Esophagus squamous epithelium (tissue), 5 donors: ENCODE measurements around the gene GRIK4. TPM values are rescaled to one million over a fixed set of nuclear protein-coding genes. Genes with fewer than 3 reads are reported as not detected.

Experiments
- DNase-seq: peaks from one replicate; lab custom pipeline; 2025; lab: John Stamatoyannopoulos, UW
- H3K27ac ChIP-seq, 4 donors: fragments of 200-600 bp; sonication (generic); one replicate each; pipeline ENCODE4 v1.5.1; 2016 to 2019; ENCODE audit warnings: mild to moderate bottlenecking in 1 of 4
- H3K27me3 ChIP-seq, 4 donors: fragments of 200-600 bp; sonication (generic); 1 replicate in 3 of 4; 2 replicates in 1 of 4; pipeline versions ENCODE4 v1.5.1 to v1.6.0; 2017 to 2021; ENCODE audit warnings: antibody characterized with exemption in 1 of 4
- H3K36me3 ChIP-seq, 3 donors: fragments of 200-600 bp; sonication (generic); one replicate each; pipeline ENCODE4 v1.5.1; 2016 to 2019
- H3K4me1 ChIP-seq, 3 donors: fragments of 200-600 bp; sonication (generic); one replicate each; pipeline ENCODE4 v1.5.1; 2017 to 2019
- H3K4me3 ChIP-seq, 4 donors: fragments of 200-600 bp; sonication (generic); 1 replicate in 3 of 4; 2 replicates in 1 of 4; pipeline ENCODE4 v1.5.1; 2016 to 2019; ENCODE audit warnings: mild to moderate bottlenecking in 2 of 4, moderate library complexity in 1 of 4
- H3K9me3 ChIP-seq, 3 donors: fragments of 200-600 bp; sonication (generic); one replicate each; pipeline ENCODE4 v1.5.1; 2016 to 2019
- POLR2A ChIP-seq, 4 donors: fragments of 450-650 bp; IDR thresholded peaks; one replicate each; pipeline ENCODE4 v1.6.1; 2017; ENCODE audit warnings: antibody characterized with exemption in 4 of 4, mild to moderate bottlenecking in 4 of 4, moderate library complexity in 3 of 4
- WGBS, 2 donors: methylation state at CpG; one replicate each; pipeline ENCODE4 v1.1.5; 2018; 5-methylcytosine and 5-hydroxymethylcytosine counted together
- intact Hi-C: fragments of 100-400 bp; cut with DNase I; formaldehyde crosslinking; loops from one replicate; pipeline ENCODE4 v1.15.0; 2022
- total RNA-seq, 4 donors: library from RNA; depleted of rRNA; stranded (reverse); fragments of >200 nt; gene quantifications; one replicate each; pipeline ENCODE4 v1.1.0, GENCODE V29; 2016
- TF ChIP-seq, protein P1 (sequence below), 6 experiments: fragments of 450-650 bp in 4 of 6; fragments of 200-600 bp in 2 of 6; sonication (generic) in 2 of 6; IDR thresholded peaks; one replicate each; pipeline ENCODE4 v1.5.1; 2016 to 2019; ENCODE audit warnings: antibody characterized with exemption in 6 of 6, mild to moderate bottlenecking in 4 of 6, moderate library complexity in 4 of 6
- donor health status: DM: yes; HTN: yes; CAD: no.

The GRIK4 gene
- total RNA-seq, 4 donors from 2014 or later, result 0.15 to 0.19 TPM; not detected in 2

DNA sequence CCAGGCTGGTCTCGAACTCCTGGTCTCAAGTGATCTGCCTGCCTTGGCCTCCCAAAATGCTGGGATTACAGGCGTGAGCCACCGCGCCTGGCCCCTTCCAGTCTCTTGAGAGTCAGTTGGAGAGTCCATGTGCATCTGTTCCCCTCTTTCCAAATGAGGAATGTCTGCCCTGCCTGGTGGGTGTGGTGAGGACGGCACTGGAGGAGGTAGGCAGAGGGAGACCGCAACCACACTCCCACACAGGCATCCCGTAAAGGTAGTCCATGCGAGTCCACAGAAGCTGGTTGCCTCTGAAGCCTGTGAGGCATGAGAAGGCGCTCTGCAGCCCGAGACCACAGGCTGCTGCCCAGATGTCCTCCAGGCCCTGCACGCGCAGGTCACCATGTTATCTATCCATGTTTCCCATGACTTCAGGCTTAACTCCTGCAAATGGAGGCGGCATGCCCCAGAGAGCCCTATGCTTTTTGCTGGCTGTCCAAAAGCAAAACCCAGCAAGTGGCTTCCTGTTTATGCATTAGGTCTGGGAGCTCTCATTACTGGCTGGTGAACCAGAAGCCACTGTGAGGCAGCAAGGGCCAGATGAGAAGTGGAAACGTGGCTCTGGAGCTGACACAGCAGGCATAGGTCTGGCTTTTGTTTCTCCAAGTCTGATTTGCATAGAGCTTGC lies 43.4 kb downstream of the GRIK4 start:
- DNase-seq, result no peak
- Histone ChIP-seq H3K4me3 (no peak overlapping the region), H3K4me1 (no peaks in the 10 kb centered on the region), H3K9me3 (no peaks in the 10 kb centered on the region), H3K27me3 (peaks cover 0 to 1% (median 0%) of the 10 kb centered on the region in 4 donors), H3K36me3 (no peaks in the 10 kb centered on the region), H3K27ac (no peak overlapping the region)
- intact Hi-C loops, result no loop called here
- WGBS, 2 donors, result 54 to 89% methylated on average over 3 to 9 of the region's 14 CpGs
- TF ChIP-seq POLR2A (IDR thresholded peaks at IDR 0.05), result no peak
- TF ChIP-seq, protein P1, sequence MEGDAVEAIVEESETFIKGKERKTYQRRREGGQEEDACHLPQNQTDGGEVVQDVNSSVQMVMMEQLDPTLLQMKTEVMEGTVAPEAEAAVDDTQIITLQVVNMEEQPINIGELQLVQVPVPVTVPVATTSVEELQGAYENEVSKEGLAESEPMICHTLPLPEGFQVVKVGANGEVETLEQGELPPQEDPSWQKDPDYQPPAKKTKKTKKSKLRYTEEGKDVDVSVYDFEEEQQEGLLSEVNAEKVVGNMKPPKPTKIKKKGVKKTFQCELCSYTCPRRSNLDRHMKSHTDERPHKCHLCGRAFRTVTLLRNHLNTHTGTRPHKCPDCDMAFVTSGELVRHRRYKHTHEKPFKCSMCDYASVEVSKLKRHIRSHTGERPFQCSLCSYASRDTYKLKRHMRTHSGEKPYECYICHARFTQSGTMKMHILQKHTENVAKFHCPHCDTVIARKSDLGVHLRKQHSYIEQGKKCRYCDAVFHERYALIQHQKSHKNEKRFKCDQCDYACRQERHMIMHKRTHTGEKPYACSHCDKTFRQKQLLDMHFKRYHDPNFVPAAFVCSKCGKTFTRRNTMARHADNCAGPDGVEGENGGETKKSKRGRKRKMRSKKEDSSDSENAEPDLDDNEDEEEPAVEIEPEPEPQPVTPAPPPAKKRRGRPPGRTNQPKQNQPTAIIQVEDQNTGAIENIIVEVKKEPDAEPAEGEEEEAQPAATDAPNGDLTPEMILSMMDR (IDR thresholded peaks at IDR 0.05), result no peak

DNA sequence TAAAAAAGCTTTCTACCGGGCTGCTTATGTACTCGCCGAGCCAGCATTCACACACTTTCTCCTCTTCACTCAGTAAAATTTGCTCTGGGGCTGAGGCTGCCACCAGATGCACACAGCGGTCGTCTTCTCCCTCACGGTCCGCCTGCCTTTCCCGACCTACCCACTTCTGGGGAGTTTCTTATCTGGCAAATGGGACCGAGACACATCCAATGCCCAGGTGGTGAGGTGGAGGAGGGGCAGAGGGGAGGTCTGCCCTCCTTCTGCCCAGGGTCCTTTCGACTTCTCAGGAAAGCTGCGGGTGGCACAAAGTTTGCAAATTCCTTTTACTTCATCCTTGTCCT lies 43.9 kb downstream of the GRIK4 start:
- Histone ChIP-seq H3K9me3 (no peaks in the 10 kb centered on the region), H3K4me3 (no peak overlapping the region), H3K27me3 (no peaks in the 10 kb centered on the region), H3K4me1 (no peaks in the 10 kb centered on the region), H3K27ac (no peak overlapping the region), H3K36me3 (no peaks in the 10 kb centered on the region)
- intact Hi-C loops, result no loop called here
- 75 to 85% methylated on average over 11 of the region's 11 CpGs for WGBS, 2 donors
- DNase-seq, result no peak
- TF ChIP-seq POLR2A (IDR thresholded peaks at IDR 0.05), result no peak
- TF ChIP-seq, protein P1 (IDR thresholded peaks at IDR 0.05), result no peak

DNA sequence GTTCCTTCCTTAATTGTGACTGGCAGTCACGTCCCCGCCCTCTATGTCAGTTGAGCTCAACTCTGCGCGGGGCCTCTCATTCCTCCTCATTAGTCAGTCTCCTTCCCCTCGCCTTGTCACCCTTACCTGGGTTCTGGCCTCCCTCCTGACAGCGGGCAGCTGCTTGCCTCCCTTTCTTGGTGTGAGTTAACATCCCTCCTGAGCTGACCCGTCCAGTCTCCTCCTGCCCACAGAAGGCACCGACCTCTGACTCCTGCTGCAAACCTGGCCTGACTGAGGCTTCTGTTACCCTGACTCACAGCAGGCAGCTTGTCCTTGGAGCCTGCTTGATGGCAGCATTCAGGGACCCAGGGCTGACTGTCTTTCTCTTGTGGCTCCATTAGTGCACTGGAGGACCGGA lies 45.2 kb downstream of the GRIK4 start:
- no peak for DNase-seq
- Histone ChIP-seq H3K9me3 (no peaks in the 10 kb centered on the region), H3K36me3 (no peaks in the 10 kb centered on the region), H3K4me1 (no peaks in the 10 kb centered on the region), H3K4me3 (no peak overlapping the region), H3K27ac (no peak overlapping the region), H3K27me3 (peaks cover 0 to 7% (median 0%) of the 10 kb centered on the region in 4 donors)
- WGBS, 2 donors, result 83 to 87% methylated on average over 9 of the region's 9 CpGs
- TF ChIP-seq, protein P1 (IDR thresholded peaks at IDR 0.05), result no peak
- no peak for TF ChIP-seq POLR2A (IDR thresholded peaks at IDR 0.05)
- intact Hi-C loops, result no loop called here

DNA sequence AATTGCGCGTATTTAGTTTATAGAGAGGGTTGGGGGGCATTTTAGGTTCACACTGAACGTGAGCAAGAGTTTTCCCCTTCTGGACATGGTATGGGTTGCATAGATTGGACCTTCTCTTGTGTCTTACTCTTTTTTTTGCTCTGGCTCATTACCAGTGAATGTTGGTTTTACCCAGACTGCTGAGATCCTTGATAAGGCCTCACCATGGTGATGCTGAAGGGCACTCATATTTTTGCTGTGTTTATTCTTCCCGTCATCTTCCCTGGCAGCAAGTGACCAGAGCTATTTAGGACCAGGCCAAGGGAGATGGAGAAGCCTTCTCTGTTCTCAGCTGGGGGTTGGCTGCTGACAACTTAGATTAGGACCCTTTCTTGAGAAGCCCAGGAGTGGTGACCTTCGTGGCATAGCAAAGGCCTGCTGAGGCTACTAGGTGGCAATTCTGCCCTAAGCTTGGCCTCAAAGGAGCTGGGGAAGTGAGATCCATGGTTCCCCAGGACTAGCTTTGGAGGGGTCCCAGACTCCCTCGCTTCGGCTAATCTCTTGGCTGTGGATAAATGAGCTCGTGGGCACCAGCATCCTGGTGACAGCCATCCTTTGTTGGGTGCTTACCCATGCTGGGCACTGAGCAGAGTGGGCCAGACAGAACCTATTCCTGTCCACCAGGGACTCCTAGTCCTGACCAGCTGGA lies 47.3 kb downstream of the GRIK4 start:
- Histone ChIP-seq H3K27me3 (peaks cover 0 to 28% (median 2%) of the 10 kb centered on the region in 4 donors), H3K4me3 (no peak overlapping the region), H3K4me1 (peaks cover 0 to 5% (median under 1%) of the 10 kb centered on the region in 3 donors), H3K9me3 (no peaks in the 10 kb centered on the region), H3K36me3 (no peaks in the 10 kb centered on the region), H3K27ac (no peak overlapping the region)
- no peak for DNase-seq
- intact Hi-C loops, result no loop called here
- WGBS, 2 donors, result 76 to 81% methylated on average over 5 to 6 of the region's 8 CpGs
- TF ChIP-seq, protein P1 (IDR thresholded peaks at IDR 0.05), result no peak
- no peak for TF ChIP-seq POLR2A (IDR thresholded peaks at IDR 0.05)

DNA sequence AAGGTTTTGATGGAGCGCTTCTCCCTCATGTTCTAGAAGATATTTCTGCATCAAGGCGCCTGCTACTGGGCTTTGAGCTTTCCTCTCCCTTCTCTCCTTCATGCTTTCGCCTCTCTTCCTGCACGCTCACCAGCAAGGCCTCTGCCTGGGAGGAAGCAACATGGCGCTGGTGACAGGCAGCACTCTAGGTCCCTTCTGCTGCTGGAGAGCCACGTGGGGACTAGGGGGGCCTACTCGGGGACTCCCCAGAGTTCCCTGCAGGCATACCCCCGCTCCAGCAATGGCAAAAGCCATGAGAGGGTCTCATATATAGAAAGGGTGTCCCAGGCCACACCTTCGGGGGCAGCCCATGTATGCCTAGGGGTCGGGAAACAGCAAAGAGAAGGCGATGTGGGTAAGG lies 49.7 kb downstream of the GRIK4 start:
- Histone ChIP-seq H3K36me3 (no peaks in the 10 kb centered on the region), H3K27me3 (peaks cover 0 to 52% (median 9%) of the 10 kb centered on the region in 4 donors), H3K9me3 (no peaks in the 10 kb centered on the region), H3K27ac (no peak overlapping the region), H3K4me3 (no peak overlapping the region), H3K4me1 (peaks cover 11 to 21% (median 13%) of the 10 kb centered on the region in 3 donors)
- intact Hi-C loops, result no loop called here
- DNase-seq, result no peak
- TF ChIP-seq POLR2A (IDR thresholded peaks at IDR 0.05), result no peak
- TF ChIP-seq, protein P1 (IDR thresholded peaks at IDR 0.05), result no peak
- 89 to 95% methylated on average over 3 to 9 of the region's 11 CpGs for WGBS, 2 donors
